ENCODE data around the gene MCF2L2.

Gene MCF2L2

GRCh38 chr3:183369117-183369516 lies 59.3 kb downstream of the MCF2L2 start:
- no peak for DNase-seq

GRCh38 chr3:183360971-183361624 lies 67.3 kb downstream of the MCF2L2 start:
- no peak for DNase-seq

GRCh38 chr3:183359036-183359435 lies 69.4 kb downstream of the MCF2L2 start:
- no peak for DNase-seq

GRCh38 chr3:183357564-183358079 lies 70.8 kb downstream of the MCF2L2 start:
- no peak for DNase-seq

- no peak for DNase-seq
Measured at GRCh38 chr3:183356920-183357319, 71.5 kb downstream of the MCF2L2 start.

- no peak for DNase-seq
Measured at GRCh38 chr3:183354874-183355273, 73.5 kb downstream of the MCF2L2 start.

GRCh38 chr3:183354325-183354831 lies 74.0 kb downstream of the MCF2L2 start:
- no peak for DNase-seq

GRCh38 chr3:183353421-183353820 lies 75.0 kb downstream of the MCF2L2 start:
- no peak for DNase-seq

GRCh38 chr3:183350164-183350563 lies 78.3 kb downstream of the MCF2L2 start:
- DNase-seq: no peak

GRCh38 chr3:183349421-183350157 lies 78.8 kb downstream of the MCF2L2 start:
- no peak for DNase-seq

GRCh38 chr3:183342824-183343223 lies 85.6 kb downstream of the MCF2L2 start:
- no peak for DNase-seq

GRCh38 chr3:183341545-183342288 lies 86.7 kb downstream of the MCF2L2 start:
- DNase-seq: no peak

GRCh38 chr3:183340222-183340621 lies 88.2 kb downstream of the MCF2L2 start:
- no peak for DNase-seq

GRCh38 chr3:183339461-183340086 lies 88.8 kb downstream of the MCF2L2 start:
- no peak for DNase-seq

GRCh38 chr3:183338520-183338919 lies 89.9 kb downstream of the MCF2L2 start:
- DNase-seq: no peak

- no peak for DNase-seq
Measured at GRCh38 chr3:183332487-183332886, 95.9 kb downstream of the MCF2L2 start.

GRCh38 chr3:183331498-183331897 lies 96.9 kb downstream of the MCF2L2 start:
- DNase-seq: no peak

GRCh38 chr3:183330881-183331280 lies 97.5 kb downstream of the MCF2L2 start:
- no peak for DNase-seq

GRCh38 chr3:183329543-183329942 lies 98.9 kb downstream of the MCF2L2 start:
- DNase-seq: no peak

- no peak for DNase-seq
Measured at GRCh38 chr3:183328823-183329222, 99.6 kb downstream of the MCF2L2 start.

- DNase-seq: no peak
Measured at GRCh38 chr3:183328164-183328563, 100.3 kb downstream of the MCF2L2 start.

GRCh38 chr3:183327343-183327742 lies 101.1 kb downstream of the MCF2L2 start:
- no peak for DNase-seq

GRCh38 chr3:183324083-183324482 lies 104.3 kb downstream of the MCF2L2 start:
- no peak for DNase-seq

All from effector CD8-positive, alpha-beta T cell (primary cell).